Medulla oblongata (tissue), 1 donor: ENCODE data around the gene MBOAT1.
A peak's percentile ranks its signal among the peaks of the same experiment; 100 is the strongest.

Source experiments
- DNase-seq: peaks from one replicate; pipeline ENCODE4 v3.0.0-alpha.2; 2015; ENCODE audit errors: extremely low spot score

The MBOAT1 gene

GRCh38 chr6:20233007-20233730 is 20.9 kb upstream of the MBOAT1 start:
- DNase-seq, result no peak

- DNase-seq, result no peak
Observed at GRCh38 chr6:20232188-20232587, 19.9 kb upstream of the MBOAT1 start.

GRCh38 chr6:20230401-20231119 is 18.3 kb upstream of the MBOAT1 start:
- no peak for DNase-seq

- DNase-seq, result no peak
Observed at GRCh38 chr6:20229881-20230280, 17.6 kb upstream of the MBOAT1 start.

GRCh38 chr6:20227350-20227749 is 15.1 kb upstream of the MBOAT1 start:
- DNase-seq, result no peak

- no peak for DNase-seq
Observed at GRCh38 chr6:20223141-20223540, 10.9 kb upstream of the MBOAT1 start.

- no peak for DNase-seq
Observed at GRCh38 chr6:20221421-20221820, 9.2 kb upstream of the MBOAT1 start.

GRCh38 chr6:20220359-20220758 is 8.1 kb upstream of the MBOAT1 start:
- DNase-seq, result no peak

- DNase-seq, result peak; percentile 72
Observed at GRCh38 chr6:20217891-20218290, 5.6 kb upstream of the MBOAT1 start.

- DNase-seq, result no peak
Observed at GRCh38 chr6:20217324-20217855, 5.1 kb upstream of the MBOAT1 start.

GRCh38 chr6:20215310-20215709 is 3.0 kb upstream of the MBOAT1 start:
- DNase-seq, result no peak

GRCh38 chr6:20213271-20213798 is 1.1 kb upstream of the MBOAT1 start:
- DNase-seq, result peak; percentile 27

GRCh38 chr6:20211941-20212391 is 303 bp downstream of the MBOAT1 start:
- DNase-seq, result no peak

- DNase-seq, result peak; percentile 24
Observed at GRCh38 chr6:20211037-20211940, 980 bp downstream of the MBOAT1 start.

- DNase-seq, result no peak
Observed at GRCh38 chr6:20210158-20210557, 2.1 kb downstream of the MBOAT1 start.

GRCh38 chr6:20208687-20209378 is 3.4 kb downstream of the MBOAT1 start:
- DNase-seq, result no peak

GRCh38 chr6:20207088-20207418 is 5.2 kb downstream of the MBOAT1 start:
- DNase-seq, result no peak

- DNase-seq, result no peak
Observed at GRCh38 chr6:20205722-20206161, 6.5 kb downstream of the MBOAT1 start.

- no peak for DNase-seq
Observed at GRCh38 chr6:20204512-20204894, 7.8 kb downstream of the MBOAT1 start.

- DNase-seq, result no peak
Observed at GRCh38 chr6:20203561-20204511, 8.4 kb downstream of the MBOAT1 start.
